HG03457 (cell line): ENCODE results near the gene LRRIQ1.

Source experiments
- ATAC-seq: cut with Tn5 transposase; IDR thresholded peaks from one replicate; pipeline ENCODE4 v1.9.1; 2021; ENCODE audit warnings: moderate number of reproducible peaks; ENCODE audit not compliant: unreplicated experiment

The LRRIQ1 gene

GRCh38 chr12:85279449-85280164, 243.5 kb downstream of the LRRIQ1 start:
- no peak for ATAC-seq

GRCh38 chr12:85280165-85280983, 244.2 kb downstream of the LRRIQ1 start, which contains the start of gene ALX1:
ALX1 (plus strand) TSS chr12:85280220; CDS start chr12:85280262, 42 bp downstream.
- no peak for ATAC-seq

GRCh38 chr12:85280984-85281630, 245.0 kb downstream of the LRRIQ1 start:
- no peak for ATAC-seq

GRCh38 chr12:85281636-85282312, 245.6 kb downstream of the LRRIQ1 start:
- no peak for ATAC-seq

GRCh38 chr12:85283560-85283959, 247.4 kb downstream of the LRRIQ1 start:
- no peak for ATAC-seq
